HG03354 (cell line): Measurements from ENCODE around the gene USP16.
"Not testable (repeated sequence)": the region's sequence is repeated elsewhere in the genome, so short reads cannot be mapped to it uniquely, and the experiment has no call there.

ENCODE experiments used
- ATAC-seq: cut with Tn5 transposase; IDR thresholded peaks from one replicate; pipeline ENCODE4 v1.9.1; 2021; ENCODE audit warnings: mild to moderate bottlenecking; ENCODE audit not compliant: unreplicated experiment, poor library complexity, severe bottlenecking

The USP16 gene

GRCh38 chr21:29030909-29031308 lies 6.4 kb downstream of the USP16 start:
- ATAC-seq, result no peak

- no peak for ATAC-seq
Observed at GRCh38 chr21:29033301-29033700, 8.8 kb downstream of the USP16 start.

GRCh38 chr21:29033871-29034270 lies 9.4 kb downstream of the USP16 start:
- ATAC-seq, result no peak

GRCh38 chr21:29034678-29035077 lies 10.2 kb downstream of the USP16 start:
- no peak for ATAC-seq

- no peak for ATAC-seq
Observed at GRCh38 chr21:29052224-29052623, 27.8 kb downstream of the USP16 start.

GRCh38 chr21:29053011-29053553 lies 28.6 kb downstream of the USP16 start:
- ATAC-seq, result no peak

- ATAC-seq, result no peak
Observed at GRCh38 chr21:29053656-29054055, 29.2 kb downstream of the USP16 start.

GRCh38 chr21:29055080-29055479 lies 30.6 kb downstream of the USP16 start:
- no peak for ATAC-seq

GRCh38 chr21:29056005-29056404 lies 31.5 kb downstream of the USP16 start:
- ATAC-seq, result no peak

GRCh38 chr21:29056538-29057050 lies 32.1 kb downstream of the USP16 start:
- no peak for ATAC-seq

- peak; percentile 96 for ATAC-seq
Observed at GRCh38 chr21:29064850-29065481, 40.5 kb downstream of the USP16 start.

GRCh38 chr21:29072873-29073221 lies 48.4 kb downstream of the USP16 start:
- peak; percentile 1 for ATAC-seq

GRCh38 chr21:29073222-29074006 lies 48.9 kb downstream of the USP16 start, which contains the start of gene CCT8:
TSS of gene CCT8 (minus strand) at chr21:29073648. CDS start at chr21:29073590, 58 bp downstream.
- peak; percentile 90 for ATAC-seq

GRCh38 chr21:29074007-29074376 lies 49.5 kb downstream of the USP16 start:
- peak; percentile 21 for ATAC-seq

GRCh38 chr21:29074783-29075182 lies 50.3 kb downstream of the USP16 start:
- ATAC-seq, result no peak

GRCh38 chr21:29075706-29076466 lies 51.4 kb downstream of the USP16 start:
- ATAC-seq, result no peak

- not testable (repeated sequence) for ATAC-seq
Observed at GRCh38 chr21:29076731-29077640, 52.5 kb downstream of the USP16 start.

- ATAC-seq, result no peak
Observed at GRCh38 chr21:29077651-29078090, 53.2 kb downstream of the USP16 start.
